GM21381 (cell line): ENCODE results near the gene ARTN.

ENCODE experiments used
- ATAC-seq: cut with Tn5 transposase; IDR thresholded peaks from one replicate; pipeline ENCODE4 v1.9.1; 2021; ENCODE audit warnings: mild to moderate bottlenecking, moderate library complexity; ENCODE audit not compliant: unreplicated experiment

ARTN gene

DNA sequence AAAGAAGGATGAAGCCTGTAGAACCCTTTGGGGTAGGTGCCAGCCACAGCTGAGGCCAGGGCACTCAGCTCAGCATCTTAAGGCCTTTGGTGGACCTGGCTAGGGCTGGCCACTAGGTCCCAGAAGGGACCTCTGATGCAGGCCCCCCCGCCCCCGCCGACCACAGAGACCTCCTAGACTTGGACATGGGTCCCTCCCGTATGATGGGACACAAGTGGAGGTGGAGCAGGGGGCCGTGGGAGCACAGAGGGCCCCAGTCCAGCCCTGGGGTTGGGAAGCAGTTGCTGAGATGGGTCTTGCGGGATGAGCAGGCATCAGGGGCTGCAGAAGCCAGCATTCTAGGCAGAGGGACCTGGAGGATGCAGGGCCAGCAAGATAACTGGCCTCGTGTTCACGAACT, 48.6 kb downstream of the ARTN start:
- no peak for ATAC-seq

DNA sequence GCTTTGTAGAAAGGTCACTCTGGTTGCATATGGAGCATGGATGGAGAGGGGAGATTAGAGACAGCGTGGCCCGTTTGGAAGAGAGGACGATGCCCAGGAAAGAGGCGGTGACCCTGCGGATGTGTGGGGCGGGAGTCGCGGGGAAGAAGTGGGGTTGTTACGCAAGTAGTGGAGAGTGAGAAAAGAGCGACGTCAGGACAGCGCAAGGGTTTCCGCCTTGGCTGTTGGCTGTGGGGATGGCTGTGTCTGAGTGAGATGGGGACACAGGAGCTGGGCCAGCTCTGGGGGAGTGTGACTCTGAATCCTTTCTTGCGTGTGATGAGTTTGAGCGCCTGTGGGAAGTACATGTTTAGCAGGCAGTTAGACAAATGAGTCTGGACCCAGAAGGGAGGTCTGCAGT, 49.2 kb downstream of the ARTN start:
- no peak for ATAC-seq

- ATAC-seq: no peak
Measured at GRCh38 chr1:43983253-43983899, 49.8 kb downstream of the ARTN start.

DNA sequence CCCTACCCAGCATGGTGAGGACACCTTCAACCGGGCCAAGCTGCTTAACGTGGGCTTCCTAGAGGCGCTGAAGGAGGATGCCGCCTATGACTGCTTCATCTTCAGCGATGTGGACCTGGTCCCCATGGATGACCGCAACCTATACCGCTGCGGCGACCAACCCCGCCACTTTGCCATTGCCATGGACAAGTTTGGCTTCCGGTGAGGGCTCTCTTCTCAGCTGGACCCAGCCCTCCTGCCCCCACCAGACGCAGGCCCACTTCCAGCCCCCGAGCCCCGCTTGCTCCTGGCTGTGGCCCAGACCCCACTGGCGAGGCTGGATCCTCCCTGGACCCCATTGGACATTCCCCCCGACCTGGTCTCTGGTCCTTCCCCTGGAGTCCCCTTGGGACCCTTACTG, 51.3 kb downstream of the ARTN start:
- no peak for ATAC-seq

GRCh38 chr1:43985984-43986595, 52.5 kb downstream of the ARTN start:
- no peak for ATAC-seq

DNA sequence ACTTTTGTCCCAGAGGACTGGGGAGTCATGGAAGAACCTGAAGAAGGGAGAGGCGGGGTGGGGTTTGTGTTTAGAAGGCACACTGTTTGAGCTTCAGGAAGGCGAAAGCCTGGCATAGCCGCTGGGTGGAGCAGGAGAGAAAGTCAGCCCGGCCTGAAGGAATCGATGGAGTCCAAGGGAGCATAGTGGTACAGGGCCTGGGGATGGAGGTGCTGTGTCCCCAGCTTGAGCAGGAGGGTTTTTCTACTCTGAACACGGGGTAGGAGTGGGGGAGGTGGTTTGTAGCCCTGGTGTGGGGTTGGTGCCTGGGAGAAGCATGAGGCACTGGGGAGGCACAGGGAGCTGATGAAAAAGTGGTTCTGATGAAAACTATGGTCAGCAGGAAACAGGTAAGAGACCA, 53.1 kb downstream of the ARTN start:
- no peak for ATAC-seq
